GM19463 (cell line): ENCODE measurements around the gene ASPSCR1.
"Not testable (repeated sequence)": the region's sequence is repeated elsewhere in the genome, so short reads cannot be mapped to it uniquely, and the experiment has no call there.

Experiments used
- ATAC-seq: cut with Tn5 transposase; IDR thresholded peaks from one replicate; pipeline ENCODE4 v1.9.1; 2021; ENCODE audit warnings: mild to moderate bottlenecking, moderate library complexity; ENCODE audit not compliant: unreplicated experiment

Gene ASPSCR1

GRCh38 chr17:81978524-81979298, 1.3 kb downstream of the ASPSCR1 start:
- no peak for ATAC-seq

GRCh38 chr17:81980122-81980521, 2.7 kb downstream of the ASPSCR1 start:
- ATAC-seq: no peak

DNA sequence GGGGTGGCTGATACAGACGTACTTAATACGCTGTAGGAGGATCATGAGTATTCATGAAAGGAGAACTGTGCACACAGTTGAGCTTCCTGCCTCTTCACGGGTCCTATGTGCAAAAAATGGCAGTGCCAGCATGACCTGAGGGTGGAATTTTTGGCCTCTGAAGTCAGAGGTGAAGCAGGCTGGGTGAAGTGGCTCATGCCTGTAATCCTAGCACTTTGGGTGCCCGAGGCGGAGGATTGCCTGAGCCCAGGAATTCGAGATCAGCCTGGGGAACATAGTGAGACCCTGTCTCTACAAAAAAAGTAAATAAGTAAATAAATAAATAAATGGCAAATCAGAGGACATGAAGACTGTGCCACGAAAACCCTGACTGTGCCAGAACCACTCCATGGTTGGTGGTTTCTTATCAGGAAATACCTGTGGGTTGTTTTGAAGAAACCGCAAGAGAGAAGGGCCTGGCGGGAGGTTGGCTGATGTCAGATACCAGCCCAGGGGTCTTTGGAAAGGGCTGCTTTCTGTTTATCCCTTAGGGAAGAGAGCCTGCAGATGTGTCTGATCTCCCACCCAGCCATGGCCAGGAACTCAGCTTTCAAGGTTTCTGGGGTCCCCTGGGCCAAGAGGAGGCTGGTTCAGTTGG, 3.4 kb downstream of the ASPSCR1 start:
- ATAC-seq: no peak

DNA sequence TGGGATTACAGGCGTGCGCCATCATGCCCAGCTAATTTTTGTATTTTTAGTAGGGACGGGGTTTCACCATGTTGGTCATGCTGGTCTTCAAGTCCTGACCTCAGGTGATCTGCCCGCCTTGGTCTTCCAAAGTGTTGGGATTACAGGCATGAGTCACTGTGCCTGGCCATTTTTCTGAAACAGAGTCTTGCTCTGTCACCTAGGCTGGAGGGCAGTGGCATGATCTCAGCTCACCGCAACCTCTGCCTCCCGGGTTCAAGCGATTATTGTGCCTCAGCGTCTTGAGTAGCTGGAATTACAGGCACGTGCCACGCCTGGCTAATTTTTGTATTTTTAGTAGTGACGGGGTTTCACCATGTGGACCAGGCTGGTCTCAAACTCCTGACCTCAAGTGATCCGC, 4.1 kb downstream of the ASPSCR1 start:
- not testable (repeated sequence) for ATAC-seq

GRCh38 chr17:81983011-81983638, 5.7 kb downstream of the ASPSCR1 start:
- ATAC-seq: no peak

DNA sequence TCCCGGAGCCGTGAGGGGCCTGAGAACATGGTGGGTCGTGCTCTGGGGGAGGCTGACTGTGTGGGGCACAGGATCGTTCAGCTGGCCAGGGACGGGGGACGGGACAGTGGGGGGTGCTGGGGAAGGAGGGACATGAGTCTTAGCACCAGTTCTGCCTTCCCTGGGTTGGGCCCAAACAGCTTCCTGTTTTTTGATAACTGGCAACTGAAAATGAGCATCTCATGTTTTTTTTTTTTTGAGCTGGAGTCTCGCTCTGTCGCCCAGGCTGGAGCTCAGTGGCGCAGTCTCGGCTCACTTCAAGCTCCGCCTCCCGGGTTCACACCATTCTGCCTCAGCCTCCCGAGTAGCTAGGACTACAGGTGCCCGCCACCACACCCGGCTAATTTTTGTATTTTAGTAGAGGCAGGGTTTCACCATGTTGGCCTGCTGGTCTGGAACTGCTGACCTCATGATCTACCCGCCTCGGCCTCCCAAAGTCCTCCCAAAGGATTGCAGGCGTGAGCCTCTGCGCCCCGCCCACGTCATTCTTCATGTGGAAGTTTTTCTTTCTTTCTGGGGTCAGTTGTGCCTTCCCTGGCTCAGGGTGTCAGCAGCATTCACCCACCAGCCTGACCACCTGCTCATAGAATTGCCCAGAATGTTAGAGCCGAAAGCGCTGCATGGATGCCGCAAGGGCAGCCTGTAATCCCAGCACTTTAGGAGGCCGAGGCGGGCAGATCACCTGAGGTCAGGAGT, 6.4 kb downstream of the ASPSCR1 start:
- no peak for ATAC-seq

DNA sequence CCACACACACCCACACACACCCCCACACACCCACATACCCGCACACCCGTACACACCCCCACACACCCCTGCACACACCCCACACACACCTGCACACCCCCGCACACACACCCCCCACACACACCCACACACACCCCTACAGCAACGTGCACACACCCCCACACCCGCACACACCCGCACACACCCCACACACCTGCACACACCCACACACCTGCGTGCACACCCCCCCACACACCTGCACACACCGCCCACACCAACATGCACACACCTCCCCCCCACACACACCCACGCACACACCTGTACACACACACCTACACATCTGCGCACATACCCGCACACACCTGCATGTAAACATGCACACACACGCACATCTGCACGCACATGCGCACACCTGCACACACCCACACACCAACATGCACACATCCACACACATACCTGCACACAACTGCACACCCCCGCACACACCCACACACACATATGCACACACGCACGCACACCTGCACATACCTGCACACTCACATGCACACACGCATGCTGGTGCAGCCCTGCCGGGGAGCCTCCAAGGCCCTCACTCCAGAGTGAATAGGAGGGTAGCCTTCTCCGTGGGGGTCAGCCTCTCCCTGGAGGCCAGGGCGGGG, 7.5 kb downstream of the ASPSCR1 start:
- no peak for ATAC-seq

DNA sequence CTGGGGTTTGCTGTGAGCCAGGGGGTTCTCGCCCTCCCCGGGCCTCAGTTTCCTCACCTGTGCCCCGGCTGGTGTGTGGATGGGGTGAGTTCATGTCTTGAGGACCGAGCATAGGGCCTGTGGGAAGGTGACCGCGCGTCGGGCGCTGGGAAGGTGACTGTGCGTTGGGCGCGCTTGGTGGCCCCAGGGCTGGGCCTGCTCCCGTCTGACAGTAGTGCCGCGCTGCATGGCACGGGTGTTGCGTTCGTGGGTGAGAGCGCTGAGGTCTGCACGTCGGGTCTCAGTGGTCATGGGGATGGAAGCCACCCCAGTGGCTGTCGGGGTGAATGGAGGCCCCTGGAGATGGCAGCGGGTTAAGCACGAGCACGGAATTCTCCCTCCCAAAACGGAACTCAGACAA, 9.2 kb downstream of the ASPSCR1 start:
- ATAC-seq: no peak

DNA sequence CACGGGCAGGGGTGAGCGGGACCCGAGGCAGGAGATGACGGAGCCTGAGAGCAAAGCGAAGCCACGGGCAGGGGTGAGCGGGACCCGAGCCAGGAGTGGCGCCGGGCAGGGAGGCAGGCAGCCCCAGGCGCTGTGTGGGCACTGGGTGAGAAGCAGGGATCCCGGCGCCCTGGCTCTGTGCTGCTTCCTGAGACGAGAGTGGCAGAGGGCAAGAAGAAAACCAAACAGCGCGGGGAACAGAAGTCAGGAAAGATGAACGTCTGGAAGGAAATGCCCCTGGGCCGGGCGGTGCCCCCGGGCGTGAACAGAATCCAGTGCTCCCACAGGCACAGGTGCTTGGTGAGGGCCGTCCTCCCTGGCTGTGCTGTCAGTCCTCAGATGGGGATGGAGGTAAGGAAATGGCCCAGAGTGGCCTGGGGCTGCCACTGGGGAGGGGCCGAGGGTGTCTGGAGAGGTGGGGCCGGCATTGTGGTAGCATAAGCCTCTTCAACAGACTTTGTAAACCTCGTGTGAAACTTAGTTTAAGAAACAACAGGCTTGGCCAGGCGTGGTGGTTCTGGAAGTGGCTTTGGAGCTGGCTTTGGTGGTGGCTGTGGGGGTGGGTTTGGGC, 9.8 kb downstream of the ASPSCR1 start:
- no peak for ATAC-seq

DNA sequence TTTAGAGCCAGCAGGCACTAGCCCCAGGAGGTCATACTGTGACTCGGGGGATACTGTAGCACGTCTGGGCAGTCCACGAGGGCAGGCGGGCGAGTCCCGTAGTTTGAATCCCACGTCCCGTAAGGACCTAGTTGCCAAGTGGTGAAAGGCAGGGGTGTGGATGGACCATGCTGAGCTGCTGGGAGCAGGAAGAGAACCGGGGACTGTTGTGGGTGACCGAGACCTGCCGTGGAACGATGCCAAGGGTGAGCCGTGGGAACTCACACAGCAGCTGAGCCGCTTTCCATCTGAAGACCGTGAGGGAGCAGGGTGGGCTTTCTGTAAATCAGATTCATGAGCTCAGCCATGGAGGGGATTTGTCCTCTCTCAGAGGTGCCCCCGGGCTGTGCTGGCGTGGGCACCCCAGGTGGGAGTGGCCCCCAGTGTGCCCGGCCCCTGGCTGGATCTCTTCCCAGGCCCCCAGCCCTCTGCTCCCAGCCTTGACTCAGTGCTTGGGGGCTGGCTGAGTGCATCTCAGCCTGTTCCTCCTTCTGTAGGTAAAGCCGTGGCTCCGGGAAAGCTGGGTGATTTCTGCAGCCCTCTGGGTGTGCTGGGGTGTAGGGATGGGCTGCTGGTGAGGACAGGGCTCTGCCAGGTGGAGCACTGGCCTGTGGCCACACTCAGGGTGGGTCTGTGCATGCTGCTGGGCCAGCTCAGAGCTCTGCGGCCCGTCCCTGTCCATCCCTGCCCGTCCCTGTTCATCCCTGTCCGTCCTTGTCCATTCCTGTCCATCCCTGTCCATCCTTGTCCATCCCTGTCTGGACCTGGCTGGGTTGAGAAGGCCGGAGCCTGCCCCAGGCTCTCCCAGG, 13.6 kb downstream of the ASPSCR1 start:
- no peak for ATAC-seq

DNA sequence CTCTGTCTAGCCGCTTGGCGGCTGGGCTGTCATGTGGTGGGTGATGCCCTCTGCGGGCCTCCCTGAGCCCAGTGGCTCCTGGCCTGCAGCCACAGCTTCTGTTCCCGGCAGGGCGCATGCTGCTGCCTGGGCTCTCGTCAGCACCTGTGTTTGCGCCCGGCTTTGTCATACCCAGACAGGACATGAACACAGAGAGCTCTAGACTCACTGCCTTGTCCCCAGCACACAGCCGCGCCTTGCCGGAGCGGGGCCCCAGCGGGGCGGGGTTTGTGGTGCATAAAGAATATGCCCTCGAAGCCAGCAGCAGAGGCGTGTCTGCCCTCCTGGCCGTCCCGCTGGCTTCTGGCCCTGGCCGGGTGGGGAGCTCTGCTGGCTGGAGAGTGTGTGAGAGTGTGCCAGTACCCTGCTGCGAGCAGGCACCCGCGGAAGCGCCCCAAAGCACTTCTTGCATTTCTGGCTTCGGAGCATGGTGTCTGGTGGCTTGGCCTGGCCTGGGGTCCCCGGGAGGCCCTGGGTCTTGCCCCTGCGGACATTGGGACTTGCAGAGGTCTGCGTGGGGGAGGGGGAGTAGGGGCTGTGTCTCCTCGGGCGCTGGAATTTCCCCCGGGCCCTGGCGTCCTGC, 14.4 kb downstream of the ASPSCR1 start:
- ATAC-seq: no peak

- no peak for ATAC-seq
These were observed 15.1 kb downstream of the ASPSCR1 start for GRCh38 chr17:81992306-81993102.

GRCh38 chr17:81993729-81994592, 16.5 kb downstream of the ASPSCR1 start:
- no peak for ATAC-seq

- ATAC-seq: no peak
These were observed 17.4 kb downstream of the ASPSCR1 start for GRCh38 chr17:81994593-81995462.

GRCh38 chr17:81995463-81996231, 18.2 kb downstream of the ASPSCR1 start:
- no peak for ATAC-seq
